Right forelimb (tissue), 1 donor: ENCODE data around the gene P4HTM.
A peak's percentile ranks its signal among the peaks of the same experiment; 100 is the strongest.

Experiments
- DNase-seq: peaks from one replicate; pipeline ENCODE4 v3.0.0-alpha.2; 2018

The P4HTM gene

DNA sequence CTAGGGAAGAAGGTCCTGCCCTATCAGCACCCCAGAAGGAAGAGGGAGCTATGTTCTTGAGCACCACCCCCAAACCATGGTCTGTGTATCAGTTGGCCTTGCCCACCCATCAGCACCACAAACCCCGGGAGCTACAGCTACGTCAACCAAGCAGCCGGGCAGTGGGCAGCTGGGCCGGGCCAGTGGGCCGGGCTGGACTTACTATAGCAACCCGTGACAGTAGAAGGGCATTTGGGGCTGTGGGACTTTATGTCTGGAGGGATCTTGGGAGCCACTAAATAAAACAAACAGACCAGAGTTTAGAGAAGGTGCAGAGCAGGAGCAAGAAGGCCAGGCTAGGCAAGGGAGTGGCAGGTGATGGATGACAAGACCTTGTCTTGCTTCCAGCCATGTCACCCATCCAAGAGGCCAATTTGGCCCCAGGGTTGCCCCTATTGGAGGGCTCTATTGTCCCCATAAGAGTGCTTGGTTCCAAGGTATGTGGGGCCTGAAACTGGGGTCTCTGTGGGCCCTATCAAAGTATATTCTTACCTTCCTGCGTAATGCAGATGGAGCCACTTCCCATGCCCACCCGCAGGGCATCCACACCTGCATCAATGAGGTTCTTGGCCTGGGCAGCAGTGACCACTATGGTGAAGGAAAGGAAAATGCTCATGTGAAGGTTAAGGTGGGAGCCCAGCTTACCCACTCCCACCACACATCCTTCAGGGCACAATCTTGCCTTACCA is 35.9 kb downstream of the P4HTM start:
- peak; percentile 31 for DNase-seq

DNA sequence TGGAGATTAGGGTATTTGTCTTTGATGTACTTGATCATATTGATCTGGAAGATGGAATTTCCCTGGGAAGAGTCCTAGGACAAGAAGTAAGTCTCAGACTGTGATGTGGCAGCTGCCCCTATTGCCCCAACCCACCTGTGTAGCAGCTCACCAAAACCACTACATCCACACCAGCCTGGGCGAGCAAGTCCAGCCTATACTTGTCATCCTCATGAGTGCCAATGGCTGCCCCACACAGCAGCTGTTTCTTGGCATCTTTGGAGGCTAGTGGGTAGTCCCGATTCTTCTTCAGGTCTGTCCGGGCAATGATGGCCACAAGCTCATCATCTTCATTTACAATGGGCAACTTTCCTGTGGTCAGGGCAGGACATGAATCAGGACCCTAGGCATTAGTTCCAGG is 36.5 kb downstream of the P4HTM start:
- peak; percentile 36 for DNase-seq

DNA sequence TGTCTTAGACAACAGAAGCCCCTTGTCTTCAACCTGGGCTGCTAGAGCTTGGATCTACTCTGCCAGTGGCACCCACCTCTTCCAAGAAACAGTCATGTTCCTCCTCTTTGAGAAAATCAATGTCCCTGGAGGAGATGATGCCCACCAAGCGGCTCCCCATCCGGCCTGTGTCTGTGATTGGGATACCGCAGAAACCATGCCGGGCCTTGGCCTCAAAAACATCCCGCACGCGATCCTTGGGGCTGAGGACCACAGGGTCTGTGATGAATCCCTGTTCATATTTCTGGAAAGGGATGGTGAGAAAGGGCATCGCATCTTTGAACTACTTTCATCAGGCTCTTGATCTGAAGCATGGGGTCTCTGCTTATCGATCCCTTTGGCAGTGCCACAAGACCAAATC is 37.6 kb downstream of the P4HTM start:
- DNase-seq, result no peak

DNA sequence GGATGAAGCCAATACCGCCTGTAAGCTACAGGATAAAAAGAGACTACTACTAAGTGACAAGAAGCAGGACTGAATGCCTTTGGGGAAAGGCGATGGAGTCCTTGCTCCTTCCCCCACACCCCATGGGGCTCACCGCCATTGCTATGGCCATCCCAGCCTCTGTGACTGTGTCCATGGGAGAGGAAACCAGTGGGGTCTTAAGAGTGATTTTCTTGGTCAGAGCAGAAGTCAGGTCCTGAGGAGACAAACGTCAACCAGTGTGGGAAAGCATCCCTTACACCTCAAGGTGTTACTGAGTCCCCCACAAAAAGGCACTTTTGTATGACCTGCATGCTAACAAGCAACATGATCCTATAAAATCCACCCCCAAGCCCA is 38.2 kb downstream of the P4HTM start:
- no peak for DNase-seq

DNA sequence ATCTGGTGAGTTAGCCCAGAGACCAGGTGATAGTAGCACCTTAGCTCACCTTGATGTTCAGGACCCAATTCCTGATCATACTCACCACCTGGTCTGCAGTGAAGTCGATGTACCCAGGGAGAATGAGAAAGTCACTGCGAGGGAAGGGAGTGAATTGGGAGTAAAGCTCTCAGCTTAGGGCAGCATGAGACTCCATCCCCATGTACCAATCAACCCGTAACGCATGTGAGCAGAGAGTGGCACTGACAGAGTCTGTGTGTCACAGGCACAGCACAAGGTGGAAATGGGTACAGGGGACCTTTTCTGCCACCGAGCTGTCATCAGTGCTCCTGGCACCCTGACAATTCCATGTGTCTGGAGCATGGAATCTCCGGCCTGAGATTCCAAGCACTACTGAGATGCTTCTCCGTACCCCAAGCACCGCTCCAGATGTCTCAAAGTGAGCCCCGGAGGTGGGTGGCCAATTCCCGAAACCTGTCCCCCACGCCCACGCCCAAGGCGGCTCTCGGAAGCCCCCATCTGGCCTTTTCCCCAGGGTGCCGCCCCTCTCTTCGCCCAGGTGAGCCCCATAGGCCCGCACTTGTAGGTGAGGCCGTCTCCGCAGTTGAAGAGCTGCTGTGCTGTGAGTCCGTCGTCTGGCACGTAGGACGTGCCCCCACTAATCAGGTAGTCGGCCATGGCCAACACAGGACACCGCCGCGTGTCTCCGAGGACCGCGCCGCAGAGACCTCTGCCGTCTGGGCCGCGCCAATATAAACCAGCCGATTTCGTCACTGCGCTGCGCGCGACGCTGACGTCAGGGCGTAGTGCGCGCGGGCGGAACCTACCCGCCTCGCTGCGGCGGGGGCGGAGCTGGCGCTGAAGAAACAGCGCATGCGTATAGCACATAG is 38.9 kb downstream of the P4HTM start, which contains the start of gene IMPDH2:
Gene IMPDH2 (minus strand): TSS at position 726 of the 890 bp plus-strand sequence. CDS start 48 bp downstream, at position 678.
- peak; percentile 94 for DNase-seq

DNA sequence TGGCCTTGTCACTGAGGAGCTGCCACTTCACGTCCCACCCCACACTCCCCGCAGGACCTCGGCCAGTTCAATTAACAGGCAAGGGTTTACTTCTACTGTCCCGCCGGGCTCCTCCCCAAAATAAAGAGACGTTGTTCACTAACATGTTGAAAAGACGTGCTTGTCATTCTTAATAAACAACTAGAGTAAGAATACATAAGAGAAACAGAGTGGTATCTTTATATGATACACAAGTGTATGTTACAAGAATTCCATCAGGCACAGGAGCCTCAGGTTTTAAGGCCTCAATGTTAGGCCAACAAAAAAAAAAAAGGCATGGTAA is 39.5 kb downstream of the P4HTM start:
- no peak for DNase-seq

DNA sequence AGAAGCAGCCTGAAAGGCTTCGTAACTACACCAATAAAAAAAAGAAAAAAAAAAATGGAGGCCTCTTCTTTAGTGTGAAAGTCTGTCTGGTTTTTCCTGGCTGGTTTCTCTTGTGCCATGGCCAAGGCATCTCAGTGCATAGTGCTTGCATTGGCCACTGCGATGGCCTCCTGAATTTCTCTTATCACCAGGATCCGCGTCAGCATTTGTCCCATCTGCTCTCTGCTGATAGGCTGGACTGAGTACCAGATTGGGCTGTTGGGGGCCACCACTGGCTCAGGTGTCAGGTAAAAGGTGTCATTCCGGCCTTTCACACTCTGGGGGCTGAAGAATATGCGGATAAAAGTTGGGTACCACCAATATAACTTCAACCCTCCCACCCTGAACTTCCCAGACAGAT is 40.3 kb downstream of the P4HTM start:
- no peak for DNase-seq

DNA sequence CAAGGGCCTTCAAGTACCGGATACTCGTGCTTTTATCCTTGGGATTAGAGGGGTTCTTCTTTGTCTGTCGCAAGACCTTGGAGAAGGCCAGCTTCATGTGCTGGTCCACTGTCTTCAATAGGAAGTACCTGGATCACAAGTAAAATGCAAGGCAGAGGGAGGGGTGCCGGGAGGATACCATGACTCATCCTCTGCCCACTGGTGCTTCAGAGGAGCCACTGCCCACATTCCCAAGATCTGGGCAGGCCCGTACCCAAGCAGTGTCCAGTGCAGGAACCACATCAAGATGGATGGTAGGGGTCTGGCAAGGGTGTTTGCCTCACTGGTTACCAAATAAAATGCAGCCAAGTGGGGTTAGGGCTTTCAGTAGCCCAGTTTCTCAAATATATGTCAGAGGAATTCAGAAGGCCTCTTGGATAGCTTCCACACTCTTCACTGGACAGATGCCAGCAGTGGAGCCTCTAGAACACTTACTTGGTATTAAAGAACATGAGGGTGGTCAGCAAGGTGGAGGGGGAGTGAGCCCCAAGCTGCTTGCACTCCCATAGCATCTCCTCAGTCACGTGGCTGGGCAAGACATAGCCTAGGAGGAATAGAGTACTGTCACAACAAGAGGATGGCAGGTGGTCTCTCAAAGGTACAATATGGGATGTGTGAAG is 42.7 kb downstream of the P4HTM start:
- no peak for DNase-seq

DNA sequence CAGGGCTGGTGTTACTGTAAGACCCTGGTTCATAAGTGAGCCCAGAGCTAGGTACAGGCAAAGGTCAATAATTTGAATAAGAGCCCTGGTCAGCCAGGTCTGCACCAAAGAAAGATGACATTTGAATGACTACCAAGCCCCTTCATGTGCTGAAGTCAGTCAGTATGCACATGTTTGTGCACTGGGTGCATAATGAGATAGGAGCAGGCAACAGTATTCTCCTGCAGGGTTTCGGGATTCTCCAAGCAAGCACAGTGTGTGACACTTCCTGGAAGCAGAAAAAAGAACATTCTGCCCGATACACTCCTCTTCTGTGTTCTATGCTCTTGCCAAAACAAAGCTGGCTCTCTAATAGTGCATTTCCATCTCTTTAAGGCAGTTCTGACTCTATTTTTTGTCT is 44.6 kb downstream of the P4HTM start:
- DNase-seq, result no peak

DNA sequence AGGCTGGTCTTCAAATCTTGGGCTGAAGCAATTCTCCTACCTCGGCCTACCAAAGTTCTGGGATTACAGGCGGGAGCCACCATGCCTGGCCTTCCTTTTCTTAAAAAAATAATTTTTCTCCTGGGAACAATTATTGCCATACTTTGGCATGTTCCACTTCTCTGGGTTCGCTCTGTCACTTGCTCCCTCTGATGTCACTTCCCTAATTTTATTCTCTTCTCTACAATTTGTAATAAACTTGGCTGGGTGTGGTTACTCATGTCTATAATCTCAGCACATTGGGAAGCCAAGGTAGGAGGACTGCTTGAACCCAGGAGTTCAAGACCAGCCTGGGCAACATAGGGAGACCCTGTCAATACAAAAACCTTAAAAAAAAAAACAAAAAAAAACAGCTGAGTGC is 45.2 kb downstream of the P4HTM start:
- DNase-seq, result no peak

DNA sequence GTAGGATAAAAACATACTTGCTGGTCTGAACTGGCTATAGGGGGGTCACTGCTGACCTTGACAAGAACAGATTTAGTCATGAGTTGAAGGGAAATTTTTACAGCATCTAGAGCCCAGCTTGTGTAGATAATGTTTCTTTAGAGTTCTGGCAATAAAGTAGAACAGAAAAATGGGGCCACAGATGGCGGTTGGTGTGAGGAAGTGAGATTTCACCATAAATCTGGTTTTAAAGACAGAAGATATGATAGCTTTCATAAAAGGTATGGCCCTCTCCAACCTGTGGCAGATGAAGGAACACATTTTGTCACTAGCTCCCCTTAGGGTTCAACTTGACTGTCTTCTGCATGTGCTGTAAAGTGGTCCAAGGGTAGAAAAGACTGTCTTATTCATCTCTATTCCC is 63.5 kb downstream of the P4HTM start:
- no peak for DNase-seq

DNA sequence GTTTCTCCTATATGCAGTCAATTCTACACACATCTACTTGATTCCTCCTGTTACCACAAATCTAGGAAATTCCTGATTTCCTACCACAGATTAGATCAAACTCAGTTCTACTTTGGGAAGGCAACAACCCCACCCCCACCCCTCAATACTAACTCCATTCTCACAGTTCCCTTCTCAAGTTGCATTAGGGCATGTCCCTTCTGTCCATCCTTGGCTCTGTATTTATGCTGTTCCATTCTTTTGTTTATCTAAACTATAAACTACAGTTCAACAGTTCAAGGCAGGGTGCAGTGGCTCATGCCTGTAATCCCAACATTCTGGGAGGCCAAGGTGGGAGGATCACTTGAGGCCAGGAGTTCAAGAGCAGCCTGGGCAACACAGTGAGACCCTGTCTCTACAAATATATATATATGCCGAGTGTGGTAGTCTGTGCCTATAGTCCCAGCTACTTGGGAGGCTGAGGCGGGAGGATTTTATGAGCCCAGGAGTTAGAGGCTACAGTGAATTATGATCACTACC is 64.4 kb downstream of the P4HTM start:
- DNase-seq, result no peak
